Measurements from ENCODE around the gene LPXN. TPM values are rescaled to one million over a fixed set of nuclear protein-coding genes. Genes with fewer than 3 reads are reported as not detected.
"Not testable (repeated sequence)": the region's sequence is repeated elsewhere in the genome, so short reads cannot be mapped to it uniquely, and the experiment has no call there.

Gene LPXN
- total RNA-seq, 1 donor from 2014 or later, result 6.5 TPM

- Mint-ChIP-seq H3K4me3 (ENCODE audit: low read depth) (no peak overlapping the region), H3K4me1 (ENCODE audit: low read depth) (peaks cover 18% of the 10 kb centered on the region), H3K36me3 (ENCODE audit: insufficient read depth) (peaks cover 2% of the 10 kb centered on the region), H3K27me3 (no peaks in the 10 kb centered on the region), H3K27ac (no peak overlapping the region), H3K9me3 (ENCODE audit: low read depth) (peaks cover 3% of the 10 kb centered on the region)
- DNase-seq (ENCODE audit: low spot score, unreplicated experiment), result no peak
- no peak for TF ChIP-seq CTCF (IDR thresholded peaks at IDR 0.05; ENCODE audit: unreplicated experiment)
These were observed 775 bp downstream of the LPXN start for GRCh38 chr11:58574881-58575280.

- Mint-ChIP-seq H3K27me3 (no peaks in the 10 kb centered on the region), H3K4me3 (ENCODE audit: low read depth) (no peak overlapping the region), H3K36me3 (ENCODE audit: insufficient read depth) (peaks cover 4% of the 10 kb centered on the region), H3K4me1 (ENCODE audit: low read depth) (peaks cover 14% of the 10 kb centered on the region), H3K9me3 (ENCODE audit: low read depth) (peaks cover 3% of the 10 kb centered on the region), H3K27ac (no peak overlapping the region)
- TF ChIP-seq CTCF (IDR thresholded peaks at IDR 0.05; ENCODE audit: unreplicated experiment), result no peak
- DNase-seq (ENCODE audit: low spot score, unreplicated experiment), result no peak
These were observed 2.1 kb downstream of the LPXN start for GRCh38 chr11:58573451-58574104.

GRCh38 chr11:58572906-58573305 is 2.8 kb downstream of the LPXN start:
- H3K36me3 Mint-ChIP-seq (ENCODE audit: insufficient read depth); H3K27ac Mint-ChIP-seq; H3K9me3 Mint-ChIP-seq (ENCODE audit: low read depth); DNase-seq (ENCODE audit: low spot score, unreplicated experiment); H3K4me3 Mint-ChIP-seq (ENCODE audit: low read depth); H3K27me3 Mint-ChIP-seq: not testable (repeated sequence)
- H3K4me1 Mint-ChIP-seq (ENCODE audit: low read depth), result peaks cover 14% of the 10 kb centered on the region

- no peak overlapping the region for H3K4me3 Mint-ChIP-seq (ENCODE audit: low read depth)
- peaks cover 8% of the 10 kb centered on the region for H3K36me3 Mint-ChIP-seq (ENCODE audit: insufficient read depth)
- peaks cover 6% of the 10 kb centered on the region for H3K9me3 Mint-ChIP-seq (ENCODE audit: low read depth)
- H3K27ac Mint-ChIP-seq, result no peak overlapping the region
- TF ChIP-seq CTCF (IDR thresholded peaks at IDR 0.05; ENCODE audit: unreplicated experiment), result peak; percentile 83
- DNase-seq (ENCODE audit: low spot score, unreplicated experiment), result peak; percentile 50
- no peaks in the 10 kb centered on the region for H3K27me3 Mint-ChIP-seq
- peaks cover 15% of the 10 kb centered on the region for H3K4me1 Mint-ChIP-seq (ENCODE audit: low read depth)
These were observed 7.7 kb downstream of the LPXN start for GRCh38 chr11:58567889-58568512.

GRCh38 chr11:58564231-58564630 is 11.4 kb downstream of the LPXN start:
- no peak for DNase-seq (ENCODE audit: low spot score, unreplicated experiment)
- Mint-ChIP-seq H3K9me3 (ENCODE audit: low read depth) (peaks cover 3% of the 10 kb centered on the region), H3K27ac (no peak overlapping the region), H3K27me3 (no peaks in the 10 kb centered on the region), H3K4me3 (ENCODE audit: low read depth) (no peak overlapping the region), H3K36me3 (ENCODE audit: insufficient read depth) (peaks cover 6% of the 10 kb centered on the region), H3K4me1 (ENCODE audit: low read depth) (peaks cover 44% of the 10 kb centered on the region)
- TF ChIP-seq CTCF (IDR thresholded peaks at IDR 0.05; ENCODE audit: unreplicated experiment), result no peak

- H3K36me3 Mint-ChIP-seq (ENCODE audit: insufficient read depth), result peaks cover 6% of the 10 kb centered on the region
- no peaks in the 10 kb centered on the region for H3K27me3 Mint-ChIP-seq
- H3K9me3 Mint-ChIP-seq (ENCODE audit: low read depth), result peaks cover 3% of the 10 kb centered on the region
- TF ChIP-seq CTCF (IDR thresholded peaks at IDR 0.05; ENCODE audit: unreplicated experiment), result no peak
- peak overlapping the region; percentile 82 for H3K27ac Mint-ChIP-seq
- no peak for DNase-seq (ENCODE audit: low spot score, unreplicated experiment)
- H3K4me3 Mint-ChIP-seq (ENCODE audit: low read depth), result peak overlapping the region; percentile 20
- peaks cover 44% of the 10 kb centered on the region for H3K4me1 Mint-ChIP-seq (ENCODE audit: low read depth)
These were observed 13.3 kb downstream of the LPXN start for GRCh38 chr11:58562375-58562800.

Data from progenitor cell of endocrine pancreas (in vitro differentiated cells).